B cell (primary cell): ENCODE results near the gene HOXD8. TPM values are rescaled to one million over a fixed set of nuclear protein-coding genes. Genes with fewer than 3 reads are reported as not detected.

Source experiments
- ATAC-seq: fragments of 200-7000 bp; cut with Tn5 transposase; one replicate; pipeline ENCODE4 v1.10.0; 2021; ENCODE audit warnings: low read depth, mild to moderate bottlenecking, moderate number of reproducible peaks, moderate library complexity
- CTCF ChIA-PET: fragments of 350-600 bp; sonication (Branson Sonifier 250); formaldehyde crosslinking; loops from one replicate; lab custom pipeline; 2021; ENCODE audit warnings: antibody characterized with exemption, inconsistent platforms; lab: Charles Lee
- POLR2A ChIA-PET: fragments of 350-600 bp; sonication (Branson Sonifier 250); formaldehyde crosslinking; loops from one replicate; lab custom pipeline; 2021; ENCODE audit warnings: antibody characterized with exemption; lab: Charles Lee
- DNase-seq: peaks from one replicate; pipeline ENCODE4 v3.0.0; 2013
- H2AFZ ChIP-seq: 2 replicates; pipeline ENCODE4 v1.6.1; 2012; ENCODE audit warnings: mild to moderate bottlenecking, low read depth, low read length; ENCODE audit not compliant: insufficient read depth, poor library complexity, severe bottlenecking
- H3K27ac ChIP-seq, 2 donors: 1 replicate in 1 of 2; 2 replicates in 1 of 2; pipeline ENCODE4 v1.5.1; 2012 to 2013; ENCODE audit warnings: low read length in 2 of 2, mild to moderate bottlenecking in 2 of 2, moderate library complexity in 1 of 2
- H3K27me3 ChIP-seq, 4 experiments: fragments of 200-600 bp in 1 of 4; sonication (generic) in 1 of 4; replicated peaks in 1 of 4; 1 replicate in 2 of 4; 2 replicates in 2 of 4; pipeline versions ENCODE4 v1.6.1 to v1.7.0; 2013 to 2016; ENCODE audit warnings: low read length in 3 of 4, mild to moderate bottlenecking in 2 of 4, mixed read lengths in 1 of 4, moderate library complexity in 1 of 4; ENCODE audit not compliant: insufficient read depth in 4 of 4, control insufficient read depth in 3 of 4; ENCODE audit errors: control extremely low read depth in 1 of 4
- H3K36me3 ChIP-seq, 2 experiments: replicated peaks in 1 of 2; 1 replicate in 1 of 2; 2 replicates in 1 of 2; pipeline versions ENCODE4 v1.6.1 to v1.7.1; 2013; ENCODE audit warnings: low read length in 1 of 2; ENCODE audit not compliant: insufficient read depth in 2 of 2, control insufficient read depth in 1 of 2; ENCODE audit errors: control extremely low read depth in 1 of 2, extremely low read depth in 1 of 2
- H3K4me1 ChIP-seq, 2 donors: fragments of 200-600 bp in 1 of 2; sonication (generic) in 1 of 2; 1 replicate in 1 of 2; 2 replicates in 1 of 2; pipeline versions ENCODE4 v1.5.1 to v1.6.1; 2013 to 2017; ENCODE audit warnings: low read length in 2 of 2; ENCODE audit not compliant: control insufficient read depth in 2 of 2, insufficient read depth in 2 of 2
- H3K4me2 ChIP-seq: replicated peaks from 2 replicates; pipeline ENCODE3; 2012; ENCODE audit warnings: mild to moderate bottlenecking, low read depth, low read length; ENCODE audit not compliant: poor library complexity, severe bottlenecking
- H3K4me3 ChIP-seq, 5 experiments: fragments of 200-600 bp in 1 of 5; sonication (generic) in 1 of 5; 1 replicate in 3 of 5; 2 replicates in 2 of 5; pipeline versions ENCODE4 v1.5.1 to v1.7.0; 2011 to 2016; ENCODE audit warnings: low read length in 4 of 5, mild to moderate bottlenecking in 4 of 5, low read depth in 2 of 5, control low read depth in 1 of 5, moderate library complexity in 1 of 5; ENCODE audit not compliant: insufficient read depth in 1 of 5; ENCODE audit errors: control extremely low read depth in 1 of 5, extremely low read depth in 1 of 5
- H3K79me2 ChIP-seq: fragments of 200-600 bp; sonication (generic); one replicate; pipeline ENCODE4 v1.6.0; 2016; ENCODE audit warnings: low read length; ENCODE audit not compliant: control insufficient read depth, insufficient read depth
- H3K9ac ChIP-seq: fragments of 200-600 bp; sonication (generic); 2 replicates; pipeline ENCODE4 v1.6.1; 2017; ENCODE audit warnings: mild to moderate bottlenecking, low read length, moderate library complexity
- H3K9me3 ChIP-seq, 3 donors: one replicate each; pipeline versions ENCODE4 v1.6.1 to v1.7.1; 2013; ENCODE audit warnings: low read length in 2 of 3; ENCODE audit not compliant: control insufficient read depth in 2 of 3, insufficient read depth in 1 of 3; ENCODE audit errors: control extremely low read depth in 1 of 3
- H4K20me1 ChIP-seq: 2 replicates; pipeline ENCODE4 v1.6.0; 2012; ENCODE audit warnings: mild to moderate bottlenecking, low read length; ENCODE audit not compliant: insufficient read depth, control insufficient read depth, poor library complexity, severe bottlenecking
- H3K27ac Mint-ChIP-seq: one replicate; pipeline ENCODE4 v1.8.0; 2021; ENCODE audit warnings: mixed read lengths
- H3K27me3 Mint-ChIP-seq: one replicate; pipeline ENCODE4 v1.8.0; 2021; ENCODE audit warnings: mixed read lengths
- H3K4me1 Mint-ChIP-seq: one replicate; pipeline ENCODE4 v1.8.0; 2021; ENCODE audit warnings: mixed read lengths
- H3K4me3 Mint-ChIP-seq: one replicate; pipeline ENCODE4 v1.8.0; 2021; ENCODE audit warnings: mixed read lengths
- H3K9me3 Mint-ChIP-seq: one replicate; pipeline ENCODE4 v1.8.0; 2022; ENCODE audit warnings: mixed read lengths; ENCODE audit not compliant: insufficient read depth
- EZH2 ChIP-seq: IDR thresholded peaks from 2 replicates; pipeline ENCODE4 v1.6.1; 2012; ENCODE audit warnings: borderline replicate concordance, low read depth, mild to moderate bottlenecking, moderate library complexity, low read length; ENCODE audit not compliant: insufficient read depth, poor library complexity, severe bottlenecking
- WGBS: methylation state at CpG from one replicate; pipeline ENCODE4 v1.1.5; 2013; ENCODE audit warnings: missing lambda C conversion rate; ENCODE audit not compliant: insufficient coverage; 5-methylcytosine and 5-hydroxymethylcytosine counted together
- intact Hi-C: fragments of 100-400 bp; cut with micrococcal nuclease; formaldehyde crosslinking; loops from one replicate; pipeline ENCODE4 v1.10.0; 2022
- polyA plus RNA-seq: library from polyadenylated mRNA; depleted of rRNA; stranded (reverse); fragments of >200 nt; gene quantifications from 2 replicates; pipeline ENCODE4 v1.2.3, GENCODE V29; 2012
- total RNA-seq, 2 donors: library from RNA; stranded (reverse); fragments of 120-200 nt in 1 of 2; gene quantifications; 1 replicate in 1 of 2; 2 replicates in 1 of 2; pipeline versions ENCODE4 v1.2.3 to v1.2.4, GENCODE V29; 2013 to 2022
- TF ChIP-seq, protein P1 (sequence below): fragments of 200-600 bp; IDR thresholded peaks from one replicate; pipeline ENCODE4 v1.8.0; 2022; ENCODE audit warnings: antibody characterized with exemption, mild to moderate bottlenecking

Gene HOXD8
- total and polyA plus RNA-seq, 2 donors (not counting 1 experiment from before 2014, with no cell fraction given): not detected

- Histone ChIP-seq H4K20me1 (no peaks in the 10 kb centered on the region), H3K27ac (no peak overlapping the region), H3K4me1 (peaks cover 33 to 52% of the 10 kb centered on the region in 2 donors), H3K36me3 (no peaks in the 10 kb centered on the region), H3K9ac (peak overlapping the region; percentile 35), H3K4me2 (peak overlapping the region; percentile 57), H3K9me3 (peaks cover 0 to 25% (median 0%) of the 10 kb centered on the region in 3 donors), H2AFZ (peak overlapping the region; percentile 9), H3K4me3 (peak overlapping the region in 4 of 5 experiments; percentile 2 to 54 (median 18)), H3K27me3 (peaks cover 0 to 86% (median 76%) of the 10 kb centered on the region in 4 experiments), H3K79me2 (no peaks in the 10 kb centered on the region)
- peak overlapping the region; percentile 84 for H3K4me3 Mint-ChIP-seq
- TF ChIP-seq EZH2: peak; percentile 67
- TF ChIP-seq, protein P1, sequence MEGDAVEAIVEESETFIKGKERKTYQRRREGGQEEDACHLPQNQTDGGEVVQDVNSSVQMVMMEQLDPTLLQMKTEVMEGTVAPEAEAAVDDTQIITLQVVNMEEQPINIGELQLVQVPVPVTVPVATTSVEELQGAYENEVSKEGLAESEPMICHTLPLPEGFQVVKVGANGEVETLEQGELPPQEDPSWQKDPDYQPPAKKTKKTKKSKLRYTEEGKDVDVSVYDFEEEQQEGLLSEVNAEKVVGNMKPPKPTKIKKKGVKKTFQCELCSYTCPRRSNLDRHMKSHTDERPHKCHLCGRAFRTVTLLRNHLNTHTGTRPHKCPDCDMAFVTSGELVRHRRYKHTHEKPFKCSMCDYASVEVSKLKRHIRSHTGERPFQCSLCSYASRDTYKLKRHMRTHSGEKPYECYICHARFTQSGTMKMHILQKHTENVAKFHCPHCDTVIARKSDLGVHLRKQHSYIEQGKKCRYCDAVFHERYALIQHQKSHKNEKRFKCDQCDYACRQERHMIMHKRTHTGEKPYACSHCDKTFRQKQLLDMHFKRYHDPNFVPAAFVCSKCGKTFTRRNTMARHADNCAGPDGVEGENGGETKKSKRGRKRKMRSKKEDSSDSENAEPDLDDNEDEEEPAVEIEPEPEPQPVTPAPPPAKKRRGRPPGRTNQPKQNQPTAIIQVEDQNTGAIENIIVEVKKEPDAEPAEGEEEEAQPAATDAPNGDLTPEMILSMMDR: no peak
- intact Hi-C loops: loop anchor here (5.0 kb wide), 1 partner anchor 55 kb away; no protein-coding TSS in a partner anchor
- no peaks in the 10 kb centered on the region for H3K9me3 Mint-ChIP-seq
- POLR2A ChIA-PET: no interaction called here
- peaks cover 74% of the 10 kb centered on the region for H3K27me3 Mint-ChIP-seq
- peaks cover 36% of the 10 kb centered on the region for H3K4me1 Mint-ChIP-seq
- peak; percentile 51 for DNase-seq
- no peak for ATAC-seq
- 9% methylated on average over 18 of the region's 33 CpGs for WGBS
- CTCF ChIA-PET: interaction anchor here (0.7 to 3.3 kb wide), 9 partner anchors 8 to 519 kb away, joined by 3 to 15 read pairs (median 6); partner anchors contain the start of gene HOXD12
- no peak overlapping the region for H3K27ac Mint-ChIP-seq
Observed at GRCh38 chr2:176132205-176133171, 3.0 kb downstream of the HOXD8 start.

DNA sequence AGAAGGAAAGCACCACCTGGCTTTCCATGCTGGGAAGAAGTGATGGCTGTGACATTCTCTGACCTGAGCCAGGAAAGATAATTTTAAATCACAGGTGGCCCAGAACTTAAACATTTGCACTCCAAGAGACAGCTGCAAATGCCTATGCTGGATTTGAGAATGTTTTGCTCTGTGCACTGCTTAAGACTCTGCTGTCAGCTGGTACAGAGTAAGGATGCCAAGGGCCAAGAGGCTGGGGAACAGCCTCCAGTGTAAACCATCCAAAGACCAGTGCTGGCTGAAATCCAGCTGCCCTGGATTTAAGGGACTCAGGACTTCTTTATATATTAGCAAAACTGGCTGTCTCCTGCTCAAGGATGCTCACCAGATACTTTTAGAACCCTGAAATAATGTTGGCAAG, 3.9 kb downstream of the HOXD8 start:
- intact Hi-C loops: loop anchor here (5.0 kb wide), 1 partner anchor 56 kb away; no protein-coding TSS in a partner anchor
- Histone ChIP-seq H2AFZ (no peak overlapping the region), H3K9ac (no peak overlapping the region), H3K27ac (no peak overlapping the region), H3K9me3 (peaks cover 0 to 21% (median 0%) of the 10 kb centered on the region in 3 donors), H3K4me2 (no peak overlapping the region), H3K4me1 (peaks cover 30 to 51% of the 10 kb centered on the region in 2 donors), H4K20me1 (no peaks in the 10 kb centered on the region), H3K4me3 (no peak overlapping the region), H3K36me3 (no peaks in the 10 kb centered on the region), H3K27me3 (peaks cover 0 to 84% (median 79%) of the 10 kb centered on the region in 4 experiments), H3K79me2 (no peaks in the 10 kb centered on the region)
- no peak for TF ChIP-seq EZH2
- TF ChIP-seq, protein P1: no peak
- no peaks in the 10 kb centered on the region for H3K9me3 Mint-ChIP-seq
- ATAC-seq (no peak), DNase-seq (no peak)
- peaks cover 30% of the 10 kb centered on the region for H3K4me1 Mint-ChIP-seq
- ChIA-PET CTCF (interaction anchor here (0.7 to 3.3 kb wide), 4 partner anchors 13 to 421 kb away, joined by 5 to 15 read pairs (median 10); partner anchors contain the start of gene HOXD12), POLR2A (no interaction called here)
- peaks cover 74% of the 10 kb centered on the region for H3K27me3 Mint-ChIP-seq
- H3K27ac Mint-ChIP-seq: no peak overlapping the region
- peak overlapping the region; percentile 2 for H3K4me3 Mint-ChIP-seq
